ENCODE data around the gene AP1S2. TPM values are rescaled to one million over a fixed set of nuclear protein-coding genes. Genes with fewer than 3 reads are reported as not detected.

AP1S2 gene
- total and polyA plus RNA-seq, 2 of the 13 experiments (the other 11 are each of a cell fraction or from before 2014, with no cell fraction given): 10.1 to 18.8 TPM

DNA sequence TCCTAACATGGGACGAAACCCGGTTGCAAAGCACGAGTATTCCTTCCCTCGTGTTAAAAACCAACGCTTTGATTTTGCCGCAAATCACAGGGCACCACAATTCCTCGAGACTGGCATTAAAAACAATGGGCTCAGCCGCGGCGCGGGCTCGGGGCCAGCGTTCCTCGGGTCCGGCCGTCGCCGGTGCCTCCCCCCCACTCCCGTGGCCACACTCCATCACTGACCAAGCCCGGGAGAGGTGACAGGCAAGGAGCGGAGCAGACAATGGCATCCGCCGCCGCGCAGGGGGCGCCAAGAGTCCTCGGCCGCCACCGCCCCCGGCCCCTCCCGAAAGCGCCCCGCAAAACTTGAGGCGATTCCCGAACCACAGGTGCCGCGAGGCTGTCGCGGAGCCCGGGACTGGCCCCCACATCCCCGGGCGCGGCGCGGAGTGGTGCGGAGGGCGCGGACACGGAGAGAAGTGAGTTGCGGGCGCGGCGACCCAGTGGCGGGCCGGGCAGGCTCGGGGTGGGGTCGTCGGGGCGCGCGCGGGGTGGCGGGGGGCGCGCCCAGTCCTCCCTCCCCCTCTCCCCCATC, 445 bp downstream of the AP1S2 start:
- FAIRE-seq (no peak), ATAC-seq (peak; percentile 74), DNase-seq (ENCODE audit: low spot score) (peak; percentile 24)
- no TSS peak for BruUV-seq (replicated peaks)
- peak overlapping the region; percentile 67 to 74 (median 68) for H3K4me3 ChIP-seq (replicated peaks in 1 of 3; ENCODE audit: insufficient read depth in 1 of 3, low read depth in 2 of 3, low read length in 3 of 3)
- no CpG with 5 or more reads among the region's 65 CpGs for WGBS (ENCODE audit: low lambda C conversion rate)
- in situ Hi-C loops (cut with HindIII; ENCODE audit: extremely low pct_ligation_motif_present, low pct_unique_long_range_greater_than_20kb) (no loop called here), intact Hi-C loops (cut with micrococcal nuclease; ENCODE audit: unreplicated experiment) (loop anchor here (10.0 kb wide), 2 partner anchors 121 to 169 kb away; no protein-coding TSS in a partner anchor)
- peak overlapping the region; percentile 88 for H3K4me2 ChIP-seq (ENCODE audit: low read depth, low read length)
- H4K20me1 ChIP-seq (ENCODE audit: insufficient read depth, low read length): no peaks in the 10 kb centered on the region
- H3K9ac ChIP-seq (ENCODE audit: insufficient read depth, low read depth, low read length): peak overlapping the region; percentile 49
- CTCF ChIA-PET (ENCODE audit: low intra/inter-chr PET ratio, low total read pairs): no interaction called here
- peak overlapping the region; percentile 40 for H3K27ac ChIP-seq (ENCODE audit: extremely low read length, insufficient read depth, low read length)
- no peak overlapping the region for H2AFZ ChIP-seq (ENCODE audit: low read length)
- POLR2A ChIA-PET: interaction anchor here (1.2 kb wide), 1 partner anchor 179 kb away, joined by 4 read pairs; no protein-coding TSS in a partner anchor
- H3K27me3 ChIP-seq (ENCODE audit: control insufficient read depth in 1 of 2, insufficient read depth in 2 of 2, low read length in 2 of 2): peaks cover 0 to 3% of the 10 kb centered on the region in 2 experiments; a peak in 1 of 5 replicates
- peaks cover 22% of the 10 kb centered on the region; the same call in 1 of the 2 replicates for H3K4me1 ChIP-seq (ENCODE audit: insufficient read depth, low read length)
- H3K36me3 ChIP-seq (replicated peaks in 1 of 2; ENCODE audit: control insufficient read depth in 1 of 2, insufficient read depth in 2 of 2, low read length in 2 of 2): no peaks in the 10 kb centered on the region
- no peaks in the 10 kb centered on the region for H3K9me3 ChIP-seq (ENCODE audit: low read length)
- H3K79me2 ChIP-seq (ENCODE audit: insufficient read depth, low read length): no peaks in the 10 kb centered on the region
- TF ChIP-seq ZNF333 (CRISPR knock-in tag; IDR thresholded peaks at IDR 0.05; ENCODE audit: borderline replicate concordance) (no peak), ZFP36 (IDR thresholded peaks at IDR 0.05; ENCODE audit: borderline replicate concordance, low read depth, low read length, partially characterized antibody) (no peak), AHDC1 (CRISPR knock-in tag; IDR thresholded peaks at IDR 0.05; ENCODE audit: borderline replicate concordance) (no peak), ZBTB26 (CRISPR knock-in tag; IDR thresholded peaks at IDR 0.05; ENCODE audit: borderline replicate concordance) (no peak), ZBTB38 (CRISPR knock-in tag; IDR thresholded peaks at IDR 0.05) (no peak), ZNF484 (CRISPR knock-in tag; IDR thresholded peaks at IDR 0.05; ENCODE audit: borderline replicate concordance, low read depth) (no peak), SP4 (CRISPR knock-in tag; IDR thresholded peaks at IDR 0.05) (0 out of 2 replicates have a peak, but pooled peaks have one; percentile 8), ZBED4 (CRISPR knock-in tag; IDR thresholded peaks at IDR 0.05; ENCODE audit: borderline replicate concordance) (no peak)
- TF ChIP-seq, protein P1, sequence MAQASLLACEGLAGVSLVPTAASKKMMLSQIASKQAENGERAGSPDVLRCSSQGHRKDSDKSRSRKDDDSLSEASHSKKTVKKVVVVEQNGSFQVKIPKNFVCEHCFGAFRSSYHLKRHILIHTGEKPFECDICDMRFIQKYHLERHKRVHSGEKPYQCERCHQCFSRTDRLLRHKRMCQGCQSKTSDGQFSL (CRISPR knock-in tag; IDR thresholded peaks at IDR 0.05): peak; percentile 95
- TF ChIP-seq, protein P2, sequence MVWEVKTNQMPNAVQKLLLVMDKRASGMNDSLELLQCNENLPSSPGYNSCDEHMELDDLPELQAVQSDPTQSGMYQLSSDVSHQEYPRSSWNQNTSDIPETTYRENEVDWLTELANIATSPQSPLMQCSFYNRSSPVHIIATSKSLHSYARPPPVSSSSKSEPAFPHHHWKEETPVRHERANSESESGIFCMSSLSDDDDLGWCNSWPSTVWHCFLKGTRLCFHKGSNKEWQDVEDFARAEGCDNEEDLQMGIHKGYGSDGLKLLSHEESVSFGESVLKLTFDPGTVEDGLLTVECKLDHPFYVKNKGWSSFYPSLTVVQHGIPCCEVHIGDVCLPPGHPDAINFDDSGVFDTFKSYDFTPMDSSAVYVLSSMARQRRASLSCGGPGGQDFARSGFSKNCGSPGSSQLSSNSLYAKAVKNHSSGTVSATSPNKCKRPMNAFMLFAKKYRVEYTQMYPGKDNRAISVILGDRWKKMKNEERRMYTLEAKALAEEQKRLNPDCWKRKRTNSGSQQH (CRISPR knock-in tag; IDR thresholded peaks at IDR 0.05; ENCODE audit: low read depth): no peak

All from HepG2 (cell line).